Neural crest cell (in vitro differentiated cells): ENCODE measurements around the gene ZNF276. TPM values are rescaled to one million over a fixed set of nuclear protein-coding genes. Genes with fewer than 3 reads are reported as not detected.

ENCODE experiments used
- DNase-seq: peaks from one replicate; pipeline ENCODE4 v3.0.0; 2021; ENCODE audit warnings: low read depth, mixed read lengths, low spot score
- H3K27ac Mint-ChIP-seq: one replicate; pipeline ENCODE4 v1.8.0; 2021; ENCODE audit warnings: mild to moderate bottlenecking, mixed read lengths; ENCODE audit not compliant: unreplicated experiment
- H3K27me3 Mint-ChIP-seq: 2 replicates; pipeline ENCODE4 v1.8.0; 2021; ENCODE audit warnings: low read depth, mild to moderate bottlenecking, mixed read lengths
- H3K36me3 Mint-ChIP-seq: 2 replicates; pipeline ENCODE4 v1.8.0; 2021; ENCODE audit warnings: low read depth, mild to moderate bottlenecking, mixed read lengths
- H3K4me1 Mint-ChIP-seq: 2 replicates; pipeline ENCODE4 v1.8.0; 2021; ENCODE audit warnings: mixed read lengths
- H3K4me3 Mint-ChIP-seq: one replicate; pipeline ENCODE4 v1.8.0; 2021; ENCODE audit warnings: mild to moderate bottlenecking, mixed read lengths
- H3K9me3 Mint-ChIP-seq: 2 replicates; pipeline ENCODE4 v1.8.0; 2021; ENCODE audit warnings: mixed read lengths
- total RNA-seq: library from RNA; stranded (reverse); gene quantifications from 2 replicates; pipeline ENCODE4 v1.2.1, GENCODE V29; 2021
- TF ChIP-seq, protein P1 (sequence below): fragments of 200-600 bp; sonication (generic); conservative IDR thresholded peaks from 2 replicates; pipeline ENCODE4 v1.5.0; 2021; ENCODE audit warnings: antibody characterized with exemption, mild to moderate bottlenecking

Gene ZNF276
- total RNA-seq, 1 donor from 2014 or later = 32.9 TPM

DNA sequence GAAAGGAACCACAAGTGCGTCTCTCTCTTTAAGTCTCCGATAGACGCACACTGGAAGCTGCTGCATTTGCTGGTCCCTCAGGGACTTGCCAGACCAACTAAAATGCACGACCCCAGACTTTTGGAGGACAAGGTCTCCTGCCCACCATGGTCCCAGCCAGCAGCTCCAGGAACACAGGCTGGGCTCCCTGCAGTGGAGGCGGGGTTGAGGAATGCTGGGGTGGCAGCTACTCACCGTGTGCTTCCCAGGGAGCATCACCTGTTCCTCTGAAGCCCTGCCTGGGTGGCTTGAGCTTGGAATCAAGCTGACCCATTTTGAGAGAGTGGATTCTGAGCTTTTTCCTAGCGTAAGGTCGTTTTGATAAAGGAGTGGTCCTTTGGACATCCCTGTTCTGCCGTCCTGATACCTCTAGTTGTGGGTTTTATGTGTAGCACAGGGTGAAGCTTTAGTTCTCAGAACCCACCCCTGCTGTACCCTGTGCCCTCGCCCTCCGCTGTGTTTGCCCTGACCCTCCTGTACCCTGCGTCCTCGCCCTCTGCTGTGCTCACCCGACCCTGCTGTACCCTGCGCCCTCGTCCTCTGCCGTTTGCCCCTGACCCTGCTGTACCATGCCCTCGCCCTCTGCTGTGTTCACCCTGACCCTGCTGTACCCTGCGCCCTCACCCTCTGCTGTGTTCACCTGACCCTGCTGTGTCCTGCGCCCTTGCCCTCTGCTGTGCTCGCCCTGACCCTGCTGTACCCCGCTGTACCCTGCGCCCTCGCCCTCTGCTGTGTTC is 11.0 kb downstream of the ZNF276 start:
- Mint-ChIP-seq H3K9me3 (no peaks in the 10 kb centered on the region), H3K27ac (no peak overlapping the region), H3K4me3 (peak overlapping the region; percentile 14), H3K27me3 (no peaks in the 10 kb centered on the region), H3K36me3 (peaks cover 19% of the 10 kb centered on the region), H3K4me1 (peaks cover 11% of the 10 kb centered on the region)
- TF ChIP-seq, protein P1, sequence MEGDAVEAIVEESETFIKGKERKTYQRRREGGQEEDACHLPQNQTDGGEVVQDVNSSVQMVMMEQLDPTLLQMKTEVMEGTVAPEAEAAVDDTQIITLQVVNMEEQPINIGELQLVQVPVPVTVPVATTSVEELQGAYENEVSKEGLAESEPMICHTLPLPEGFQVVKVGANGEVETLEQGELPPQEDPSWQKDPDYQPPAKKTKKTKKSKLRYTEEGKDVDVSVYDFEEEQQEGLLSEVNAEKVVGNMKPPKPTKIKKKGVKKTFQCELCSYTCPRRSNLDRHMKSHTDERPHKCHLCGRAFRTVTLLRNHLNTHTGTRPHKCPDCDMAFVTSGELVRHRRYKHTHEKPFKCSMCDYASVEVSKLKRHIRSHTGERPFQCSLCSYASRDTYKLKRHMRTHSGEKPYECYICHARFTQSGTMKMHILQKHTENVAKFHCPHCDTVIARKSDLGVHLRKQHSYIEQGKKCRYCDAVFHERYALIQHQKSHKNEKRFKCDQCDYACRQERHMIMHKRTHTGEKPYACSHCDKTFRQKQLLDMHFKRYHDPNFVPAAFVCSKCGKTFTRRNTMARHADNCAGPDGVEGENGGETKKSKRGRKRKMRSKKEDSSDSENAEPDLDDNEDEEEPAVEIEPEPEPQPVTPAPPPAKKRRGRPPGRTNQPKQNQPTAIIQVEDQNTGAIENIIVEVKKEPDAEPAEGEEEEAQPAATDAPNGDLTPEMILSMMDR = no peak
- DNase-seq = no peak

DNA sequence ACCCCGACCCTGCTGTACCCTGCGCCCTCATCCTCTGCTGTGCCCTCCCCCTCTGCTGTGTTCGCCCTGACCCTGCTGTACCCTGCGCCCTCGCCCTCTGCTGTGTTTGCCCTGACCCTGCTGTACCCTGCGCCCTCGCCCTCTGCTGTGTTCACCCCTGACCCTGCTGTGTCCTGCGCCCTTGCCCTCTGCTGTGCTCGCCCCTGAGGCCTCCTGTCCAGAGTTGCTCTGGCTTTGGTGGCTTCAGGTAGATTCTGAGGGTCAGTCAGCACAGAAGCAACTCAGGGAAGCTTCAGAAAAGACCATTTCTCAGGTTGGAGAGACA is 11.5 kb downstream of the ZNF276 start:
- H3K27ac Mint-ChIP-seq = no peak overlapping the region
- H3K4me3 Mint-ChIP-seq = no peak overlapping the region
- TF ChIP-seq, protein P1 = no peak
- peaks cover 19% of the 10 kb centered on the region for H3K36me3 Mint-ChIP-seq
- no peak for DNase-seq
- H3K4me1 Mint-ChIP-seq = peaks cover 7% of the 10 kb centered on the region
- no peaks in the 10 kb centered on the region for H3K27me3 Mint-ChIP-seq
- H3K9me3 Mint-ChIP-seq = no peaks in the 10 kb centered on the region

DNA sequence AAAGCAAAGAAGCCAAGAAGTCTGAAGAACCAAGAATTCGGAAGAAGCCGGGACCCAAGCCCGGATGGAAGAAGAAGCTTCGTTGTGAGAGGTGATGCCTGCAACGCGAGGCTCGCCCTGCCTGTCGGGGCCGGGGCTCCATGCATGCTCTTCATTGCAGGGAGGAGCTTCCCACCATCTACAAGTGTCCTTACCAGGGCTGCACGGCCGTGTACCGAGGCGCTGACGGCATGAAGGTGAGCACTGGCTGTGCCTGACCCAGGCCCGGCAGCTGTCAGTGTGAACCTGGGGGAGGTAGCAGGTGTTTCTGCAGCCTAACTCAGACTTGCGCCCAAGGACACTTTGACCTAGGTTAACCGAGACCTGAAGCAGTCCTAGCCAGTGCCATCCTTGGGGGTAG is 12.0 kb downstream of the ZNF276 start:
- peaks cover 19% of the 10 kb centered on the region for H3K36me3 Mint-ChIP-seq

DNA sequence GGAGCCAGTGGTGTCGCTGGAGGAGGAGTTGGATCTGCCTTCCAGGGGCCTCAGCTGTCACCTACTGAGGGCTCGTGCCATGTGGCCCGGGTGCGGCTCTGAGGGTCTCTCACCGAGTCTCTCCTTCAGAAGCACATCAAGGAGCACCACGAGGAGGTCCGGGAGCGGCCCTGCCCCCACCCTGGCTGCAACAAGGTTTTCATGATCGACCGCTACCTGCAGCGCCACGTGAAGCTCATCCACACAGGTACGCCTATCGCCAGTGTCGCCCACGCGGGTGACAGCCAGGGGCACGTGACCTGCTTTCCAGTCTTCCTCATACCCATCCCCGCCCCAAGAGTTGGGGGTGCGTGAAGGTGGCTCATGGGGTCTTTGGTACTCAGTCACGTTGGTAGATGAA is 12.5 kb downstream of the ZNF276 start:
- no peak overlapping the region for H3K27ac Mint-ChIP-seq
- peaks cover 18% of the 10 kb centered on the region for H3K36me3 Mint-ChIP-seq

More for the DNA sequence above, 12.0 kb downstream of the ZNF276 start:
- TF ChIP-seq, protein P1 = no peak
- Mint-ChIP-seq H3K4me1 (peaks cover 7% of the 10 kb centered on the region), H3K4me3 (no peak overlapping the region), H3K27ac (no peak overlapping the region), H3K27me3 (no peaks in the 10 kb centered on the region), H3K9me3 (no peaks in the 10 kb centered on the region)
- no peak for DNase-seq

DNA sequence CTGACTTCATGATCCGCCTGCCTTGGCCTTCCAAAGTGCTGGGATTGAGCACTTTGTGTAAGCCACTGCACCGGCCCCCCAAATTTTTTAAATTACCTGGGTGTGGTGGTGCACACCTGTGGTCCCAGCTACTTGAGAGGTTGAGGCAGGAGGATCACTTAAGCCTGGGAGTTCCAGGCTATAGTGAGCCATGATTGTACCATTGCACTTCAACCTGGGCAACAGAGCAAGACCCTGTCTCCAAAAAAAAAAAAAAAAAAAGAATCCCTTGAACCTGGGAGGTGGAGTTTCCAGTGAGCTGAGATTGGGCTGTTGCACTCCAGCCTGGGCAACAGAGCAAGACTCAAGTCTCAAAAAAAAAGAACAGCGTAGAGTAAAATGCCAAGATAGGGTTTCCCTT is 15.2 kb downstream of the ZNF276 start:
- no peak for DNase-seq
- H3K4me1 Mint-ChIP-seq = peaks cover 3% of the 10 kb centered on the region
- no peaks in the 10 kb centered on the region for H3K9me3 Mint-ChIP-seq
- H3K27me3 Mint-ChIP-seq = no peaks in the 10 kb centered on the region
- no peak overlapping the region for H3K4me3 Mint-ChIP-seq
- TF ChIP-seq, protein P1 = no peak
- peaks cover 14% of the 10 kb centered on the region for H3K36me3 Mint-ChIP-seq
- no peak overlapping the region for H3K27ac Mint-ChIP-seq

More for the DNA sequence above, 12.5 kb downstream of the ZNF276 start:
- Mint-ChIP-seq H3K4me1 (peaks cover 7% of the 10 kb centered on the region), H3K9me3 (no peaks in the 10 kb centered on the region), H3K27me3 (no peaks in the 10 kb centered on the region), H3K4me3 (no peak overlapping the region)
- TF ChIP-seq, protein P1 = no peak
- DNase-seq = no peak
